ENCODE data around the gene MTR.

DNA sequence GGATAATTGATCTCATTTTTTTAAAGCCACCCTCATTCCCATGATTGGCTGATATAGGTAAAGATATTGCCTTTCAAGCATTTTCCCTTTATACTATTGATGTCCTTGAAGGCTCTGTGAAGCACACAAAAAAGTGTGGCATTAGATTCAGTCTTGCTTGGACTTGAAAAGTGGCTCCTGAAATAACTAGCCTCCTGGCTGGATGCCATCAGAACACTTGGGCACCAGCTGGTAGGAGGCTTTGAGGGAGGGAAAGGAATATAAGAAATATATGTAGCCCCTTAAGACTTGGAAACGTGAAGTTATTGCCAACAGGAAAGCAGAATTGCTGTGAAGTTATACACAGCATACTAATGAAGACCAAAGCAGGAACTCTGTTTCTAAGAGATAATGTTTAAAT lies 14.1 kb downstream of the MTR start:
- TF ChIP-seq, protein P1, sequence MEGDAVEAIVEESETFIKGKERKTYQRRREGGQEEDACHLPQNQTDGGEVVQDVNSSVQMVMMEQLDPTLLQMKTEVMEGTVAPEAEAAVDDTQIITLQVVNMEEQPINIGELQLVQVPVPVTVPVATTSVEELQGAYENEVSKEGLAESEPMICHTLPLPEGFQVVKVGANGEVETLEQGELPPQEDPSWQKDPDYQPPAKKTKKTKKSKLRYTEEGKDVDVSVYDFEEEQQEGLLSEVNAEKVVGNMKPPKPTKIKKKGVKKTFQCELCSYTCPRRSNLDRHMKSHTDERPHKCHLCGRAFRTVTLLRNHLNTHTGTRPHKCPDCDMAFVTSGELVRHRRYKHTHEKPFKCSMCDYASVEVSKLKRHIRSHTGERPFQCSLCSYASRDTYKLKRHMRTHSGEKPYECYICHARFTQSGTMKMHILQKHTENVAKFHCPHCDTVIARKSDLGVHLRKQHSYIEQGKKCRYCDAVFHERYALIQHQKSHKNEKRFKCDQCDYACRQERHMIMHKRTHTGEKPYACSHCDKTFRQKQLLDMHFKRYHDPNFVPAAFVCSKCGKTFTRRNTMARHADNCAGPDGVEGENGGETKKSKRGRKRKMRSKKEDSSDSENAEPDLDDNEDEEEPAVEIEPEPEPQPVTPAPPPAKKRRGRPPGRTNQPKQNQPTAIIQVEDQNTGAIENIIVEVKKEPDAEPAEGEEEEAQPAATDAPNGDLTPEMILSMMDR (IDR thresholded peaks at IDR 0.05), result no peak
- no peak for TF ChIP-seq POLR2A (IDR thresholded peaks at IDR 0.05)
